Thymus (tissue), 11 donors: ENCODE measurements around the gene RERE. TPM values are rescaled to one million over a fixed set of nuclear protein-coding genes. Genes with fewer than 3 reads are reported as not detected.

Experiments used
- DNase-seq, 9 donors: peaks; one replicate each; pipeline ENCODE4 v3.0.0-alpha.2; 2013; ENCODE audit warnings: low spot score in 9 of 9, low read depth in 6 of 9, missing footprints in 1 of 9
- H3K27ac ChIP-seq, 2 donors: one replicate each; pipeline ENCODE4 v1.5.1; 2013; ENCODE audit warnings: control low read depth in 1 of 2, low read depth in 1 of 2, low read length in 1 of 2, mild to moderate bottlenecking in 1 of 2, moderate library complexity in 1 of 2
- H3K27me3 ChIP-seq, 2 donors: one replicate each; pipeline ENCODE4 v1.5.1; 2013; ENCODE audit warnings: low read length in 1 of 2; ENCODE audit not compliant: control insufficient read depth in 2 of 2, insufficient read depth in 1 of 2
- H3K36me3 ChIP-seq, 2 donors: one replicate each; pipeline ENCODE4 v1.5.1; 2013; ENCODE audit warnings: low read length in 1 of 2, mild to moderate bottlenecking in 1 of 2, moderate library complexity in 1 of 2; ENCODE audit not compliant: control insufficient read depth in 2 of 2, insufficient read depth in 2 of 2
- H3K4me1 ChIP-seq, 2 donors: one replicate each; pipeline ENCODE4 v1.5.1; 2013; ENCODE audit warnings: low read length in 2 of 2; ENCODE audit not compliant: control insufficient read depth in 2 of 2, insufficient read depth in 2 of 2
- H3K4me3 ChIP-seq, 2 donors: one replicate each; pipeline ENCODE4 v1.5.1; 2013; ENCODE audit warnings: low read length in 2 of 2, control low read depth in 1 of 2, mild to moderate bottlenecking in 1 of 2
- H3K9me3 ChIP-seq, 2 donors: one replicate each; pipeline ENCODE4 v1.5.1; 2013; ENCODE audit warnings: low read length in 1 of 2, mild to moderate bottlenecking in 1 of 2; ENCODE audit not compliant: control insufficient read depth in 2 of 2, insufficient read depth in 1 of 2
- WGBS: extraction: QIAGEN DNeasy Blood & Tissue Kit; methylation state at CpG from one replicate; pipeline ENCODE4 v1.1.7; 2013; 5-methylcytosine and 5-hydroxymethylcytosine counted together
- polyA plus RNA-seq: library from polyadenylated mRNA; stranded (reverse); fragments of 200-250 nt; gene quantifications from one replicate; pipeline ENCODE4 v1.2.3, GENCODE V29; 2013
- total RNA-seq: library from RNA; stranded (reverse); fragments of 120-200 nt; gene quantifications from one replicate; pipeline ENCODE4 v1.2.4, GENCODE V29; 2013
- donor health status: healthy.

The RERE gene
- total and polyA plus RNA-seq, 2 donors: 22.9 to 37.7 TPM

DNA sequence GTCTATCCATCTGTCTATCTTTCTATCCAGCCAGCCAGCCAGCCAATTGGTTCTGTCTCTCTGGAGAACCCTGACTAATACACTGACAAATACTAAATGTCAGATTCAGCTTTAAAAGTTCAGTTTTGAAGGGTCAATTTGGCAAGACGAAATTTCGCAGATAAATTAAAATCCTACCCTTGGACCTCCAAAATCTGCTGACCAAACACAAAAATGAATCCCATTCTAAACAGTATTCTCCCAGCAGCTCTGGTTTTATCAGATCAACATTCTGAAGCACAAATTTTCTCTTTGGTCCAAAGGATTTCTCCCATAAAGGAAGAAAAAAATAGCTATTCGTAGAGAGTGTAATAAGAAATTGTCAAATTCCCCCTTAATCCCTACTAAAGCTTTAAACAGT is 248.6 kb downstream of the RERE start:
- H3K9me3 ChIP-seq: no peaks in the 10 kb centered on the region
- DNase-seq: no peak
- WGBS: 98% methylated on average over 3 of the region's 3 CpGs
- H3K27ac ChIP-seq: no peak overlapping the region
- no peak overlapping the region for H3K4me3 ChIP-seq
- peaks cover 0 to 2% of the 10 kb centered on the region in 2 donors for H3K4me1 ChIP-seq
- no peaks in the 10 kb centered on the region for H3K27me3 ChIP-seq
- H3K36me3 ChIP-seq: peaks cover 0 to 4% of the 10 kb centered on the region in 2 donors

DNA sequence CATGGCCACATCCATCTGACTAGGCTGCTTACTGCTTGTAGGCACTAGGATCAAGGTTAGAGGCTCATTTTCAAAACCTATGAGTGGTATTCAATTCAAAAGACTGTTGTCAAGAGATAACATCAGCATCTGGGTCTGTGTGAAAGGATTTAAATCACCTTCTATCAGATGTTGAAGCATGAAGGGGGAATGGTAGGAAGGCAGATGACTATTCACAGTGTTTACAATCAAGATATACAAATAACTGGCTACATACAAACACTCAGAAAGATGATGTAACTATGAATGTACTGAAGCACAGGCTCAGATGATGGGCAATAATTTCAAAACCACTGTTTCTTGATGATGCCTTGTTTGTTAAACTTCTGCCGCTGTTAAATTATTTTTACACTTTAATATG is 250.3 kb downstream of the RERE start:
- Histone ChIP-seq H3K9me3 (no peaks in the 10 kb centered on the region), H3K27me3 (no peaks in the 10 kb centered on the region), H3K4me3 (no peak overlapping the region), H3K4me1 (peaks cover 0 to 3% of the 10 kb centered on the region in 2 donors), H3K27ac (no peak overlapping the region), H3K36me3 (peaks cover 0 to 4% of the 10 kb centered on the region in 2 donors)
- DNase-seq: no peak
- WGBS: 100% methylated on average over 1 of the region's 1 CpG

DNA sequence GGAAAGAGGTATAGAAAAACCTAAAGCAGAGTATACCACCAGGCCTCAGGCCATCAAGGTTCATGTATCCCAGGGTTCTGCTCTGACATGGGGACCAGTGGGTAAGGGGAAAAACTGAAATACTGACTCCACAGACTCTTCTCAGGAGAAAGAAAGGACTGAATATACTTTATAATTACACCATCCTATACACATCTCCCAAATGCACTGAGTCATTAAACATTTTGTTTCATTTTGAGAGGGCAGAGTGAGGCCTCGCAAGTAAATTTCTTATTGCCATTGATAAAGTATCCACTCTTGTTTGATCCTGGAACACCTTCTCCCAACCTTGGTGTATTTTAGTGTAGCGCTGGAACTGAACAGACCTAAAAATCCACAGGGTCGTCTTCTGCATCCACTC is 251.6 kb downstream of the RERE start:
- no peak overlapping the region for H3K27ac ChIP-seq
- 83% methylated on average over 3 of the region's 3 CpGs for WGBS
- no peaks in the 10 kb centered on the region for H3K9me3 ChIP-seq
- H3K4me1 ChIP-seq: peaks cover 0 to 3% of the 10 kb centered on the region in 2 donors
- H3K36me3 ChIP-seq: peaks cover 0 to 4% of the 10 kb centered on the region in 2 donors
- no peak for DNase-seq
- no peak overlapping the region for H3K4me3 ChIP-seq
- no peaks in the 10 kb centered on the region for H3K27me3 ChIP-seq

DNA sequence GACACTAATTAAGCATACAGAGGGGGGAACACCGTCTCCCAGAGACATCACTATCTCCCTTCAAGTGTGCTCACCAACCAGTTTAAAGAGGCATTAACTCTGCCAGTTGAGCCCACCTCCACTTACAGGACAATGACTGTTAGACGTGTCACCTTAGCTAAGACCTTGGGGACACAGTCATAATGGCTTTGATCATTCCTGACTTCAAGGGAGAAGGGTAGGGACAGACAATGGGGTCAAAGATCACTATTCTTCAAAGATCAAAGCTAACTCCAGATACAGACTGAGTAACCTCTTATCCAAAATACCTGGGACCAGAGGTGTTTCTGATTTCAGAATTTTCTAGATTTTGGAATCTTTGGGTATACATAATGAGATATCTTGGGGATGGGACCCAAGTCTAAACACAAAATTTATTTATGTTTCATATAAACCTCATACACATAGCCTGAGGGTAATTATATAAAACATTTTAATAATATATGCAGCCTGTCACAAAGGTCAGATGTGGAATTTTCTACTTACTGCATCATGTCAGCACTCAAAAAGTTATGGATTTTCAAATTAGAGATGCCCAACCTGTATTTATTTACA is 253.4 kb downstream of the RERE start:
- H3K9me3 ChIP-seq: no peaks in the 10 kb centered on the region
- H3K27me3 ChIP-seq: no peaks in the 10 kb centered on the region
- no peak overlapping the region for H3K27ac ChIP-seq
- no peak overlapping the region for H3K4me3 ChIP-seq
- no peak for DNase-seq
- peaks cover 0 to 3% of the 10 kb centered on the region in 2 donors for H3K4me1 ChIP-seq
- WGBS: 95% methylated on average over 2 of the region's 2 CpGs
- peaks cover 0 to 4% of the 10 kb centered on the region in 2 donors for H3K36me3 ChIP-seq

DNA sequence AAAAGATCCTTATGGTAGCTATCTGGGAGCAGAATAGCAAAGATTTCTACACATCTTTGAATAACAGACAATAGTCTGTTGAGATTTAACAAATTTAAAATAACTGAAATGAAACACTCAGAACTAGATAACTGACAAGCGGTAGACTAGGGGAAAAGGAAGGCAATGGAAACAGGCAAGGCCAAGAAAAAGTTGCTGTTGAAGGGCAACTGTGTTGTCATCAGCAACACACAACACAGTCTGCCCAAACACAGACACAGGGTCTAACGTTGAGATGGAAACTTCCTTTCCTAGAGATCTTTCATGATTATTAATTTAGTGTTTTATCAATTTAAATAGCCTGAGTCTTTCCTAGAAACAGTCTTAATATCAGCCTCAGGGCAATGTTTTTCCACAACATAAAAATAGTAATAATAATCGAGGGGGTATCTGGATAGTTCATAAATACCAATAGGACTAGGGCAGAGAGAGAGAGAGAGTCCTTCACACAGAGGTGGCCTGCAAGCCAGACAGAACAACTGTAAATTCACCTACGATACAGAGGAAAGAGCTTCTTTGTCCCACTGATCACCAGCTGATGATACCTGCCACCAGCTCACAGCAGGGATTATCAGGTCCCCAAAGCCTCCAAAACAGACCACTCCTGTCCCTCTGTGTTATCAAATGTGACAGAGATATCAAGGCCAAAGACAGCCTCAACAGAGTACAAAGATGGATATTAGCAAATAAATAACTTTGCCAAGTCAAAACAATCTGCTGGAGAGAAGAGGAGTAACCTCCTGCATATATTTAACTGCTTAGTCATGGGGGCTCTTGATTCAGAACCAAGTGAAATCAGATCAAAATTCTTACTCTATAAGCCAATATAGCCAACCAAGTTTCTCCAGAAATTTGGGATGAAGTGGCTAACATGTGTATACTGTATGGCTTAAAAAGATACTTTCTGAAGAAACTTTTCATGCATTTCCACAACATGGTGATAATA is 254.3 kb downstream of the RERE start:
- WGBS: 89% methylated on average over 4 of the region's 4 CpGs
- DNase-seq: no peak
- no peak overlapping the region for H3K4me3 ChIP-seq
- no peaks in the 10 kb centered on the region for H3K9me3 ChIP-seq
- H3K27ac ChIP-seq: no peak overlapping the region
- H3K4me1 ChIP-seq: peaks cover 0 to 3% of the 10 kb centered on the region in 2 donors
- no peaks in the 10 kb centered on the region for H3K27me3 ChIP-seq
- peaks cover 0 to 4% of the 10 kb centered on the region in 2 donors for H3K36me3 ChIP-seq

DNA sequence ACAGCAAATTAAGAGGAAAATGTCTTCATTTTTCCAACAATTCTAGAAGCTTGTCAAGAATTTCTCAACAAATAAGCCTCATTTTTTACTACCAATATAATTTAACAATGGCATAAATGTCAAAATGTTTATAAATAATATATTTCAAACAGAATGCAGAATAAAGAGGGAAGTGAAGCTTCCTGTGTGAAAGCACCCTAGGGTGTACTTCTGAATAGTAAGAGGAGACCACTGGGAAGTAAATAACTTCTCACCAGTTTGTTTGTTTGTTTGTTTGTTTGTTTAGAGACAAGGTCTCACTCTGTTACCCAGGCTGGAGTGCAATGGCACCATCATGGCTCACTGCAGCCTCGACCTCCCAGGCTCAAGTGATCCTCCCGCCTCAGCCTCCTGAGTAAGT is 255.2 kb downstream of the RERE start:
- H3K4me3 ChIP-seq: no peak overlapping the region
- no peaks in the 10 kb centered on the region for H3K27me3 ChIP-seq
- no peak overlapping the region for H3K27ac ChIP-seq
- H3K4me1 ChIP-seq: peaks cover 0 to 3% of the 10 kb centered on the region in 2 donors
- DNase-seq: no peak
- WGBS: over 99% methylated on average over 2 of the region's 2 CpGs
- H3K36me3 ChIP-seq: peaks cover 0 to 2% of the 10 kb centered on the region in 2 donors
- H3K9me3 ChIP-seq: no peaks in the 10 kb centered on the region

DNA sequence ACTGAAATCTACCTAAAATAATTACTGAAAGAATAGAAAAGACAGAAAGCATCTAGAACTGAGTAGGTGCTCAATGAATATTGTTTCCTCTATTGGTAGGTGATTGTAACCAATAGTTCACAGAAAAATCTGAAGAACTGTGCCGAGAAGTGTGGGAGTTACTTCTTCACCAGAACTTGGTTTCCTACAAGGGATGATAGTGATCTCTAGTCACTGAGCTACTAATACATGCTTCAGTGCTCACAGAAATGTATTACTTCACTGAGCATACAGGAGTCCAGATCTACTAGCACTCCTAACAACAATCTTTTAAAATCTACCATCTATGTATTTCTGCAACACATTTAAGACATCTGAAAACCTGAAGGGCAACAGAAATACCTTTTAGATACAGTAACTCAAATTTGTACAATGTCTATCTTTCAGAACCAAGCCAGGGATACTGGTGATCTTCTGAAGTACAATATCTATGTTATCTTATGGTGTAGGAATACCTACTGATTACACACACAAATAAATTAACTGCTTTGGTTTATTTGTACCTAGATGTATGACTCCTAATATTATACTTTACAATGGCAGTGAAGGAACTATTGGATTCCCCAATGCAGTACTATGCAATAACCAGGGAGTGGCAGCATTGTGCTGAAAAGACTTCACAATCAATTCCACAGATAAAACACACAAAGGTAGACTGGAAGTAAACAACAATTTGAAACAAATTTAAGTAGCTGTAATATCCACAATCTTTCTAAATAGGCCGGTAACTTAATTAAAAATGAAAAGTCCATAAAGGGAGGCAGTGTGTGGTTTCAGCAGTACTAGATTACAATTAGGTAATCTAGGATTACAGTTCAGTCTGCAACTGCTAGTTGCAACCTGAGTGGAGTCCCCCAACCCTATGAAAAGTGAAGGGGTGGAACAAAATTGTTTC is 256.6 kb downstream of the RERE start:
- Histone ChIP-seq H3K4me1 (peaks cover 0 to 3% of the 10 kb centered on the region in 2 donors), H3K27me3 (no peaks in the 10 kb centered on the region), H3K9me3 (no peaks in the 10 kb centered on the region), H3K36me3 (peaks cover 4 to 5% of the 10 kb centered on the region in 2 donors), H3K4me3 (no peak overlapping the region), H3K27ac (no peak overlapping the region)
- WGBS: 54% methylated on average over 2 of the region's 2 CpGs
- peak in 8 of 9 donors; percentile 15 to 71 (median 44) for DNase-seq

DNA sequence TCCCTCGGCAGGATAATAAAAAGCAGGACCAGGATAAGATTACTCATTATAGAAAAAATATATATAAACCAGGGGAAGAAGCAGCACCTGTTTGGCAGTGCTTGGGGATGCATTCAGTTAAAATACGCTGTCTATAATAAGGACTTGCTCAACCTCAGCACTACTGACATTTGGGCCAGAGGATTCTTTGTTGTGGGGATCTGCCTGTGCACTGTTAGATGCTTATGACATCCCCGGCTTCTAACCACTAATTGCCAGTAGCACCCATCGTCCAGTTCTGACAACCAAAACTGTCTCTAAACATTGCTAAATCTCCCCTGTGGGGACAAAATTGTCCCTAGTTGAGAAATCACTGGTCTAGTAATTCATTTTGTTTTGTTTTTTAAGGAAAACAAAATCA is 257.4 kb downstream of the RERE start:
- Histone ChIP-seq H3K36me3 (peaks cover 4 to 5% of the 10 kb centered on the region in 2 donors), H3K4me3 (no peak overlapping the region), H3K27me3 (no peaks in the 10 kb centered on the region), H3K4me1 (peaks cover 0 to 3% of the 10 kb centered on the region in 2 donors), H3K27ac (no peak overlapping the region), H3K9me3 (no peaks in the 10 kb centered on the region)
- DNase-seq: no peak
- WGBS: 94% methylated on average over 4 of the region's 4 CpGs
